ENCODE measurements around the gene GSTA5.
"Not testable (repeated sequence)": the region's sequence is repeated elsewhere in the genome, so short reads cannot be mapped to it uniquely, and the experiment has no call there.

GSTA5 gene

DNA sequence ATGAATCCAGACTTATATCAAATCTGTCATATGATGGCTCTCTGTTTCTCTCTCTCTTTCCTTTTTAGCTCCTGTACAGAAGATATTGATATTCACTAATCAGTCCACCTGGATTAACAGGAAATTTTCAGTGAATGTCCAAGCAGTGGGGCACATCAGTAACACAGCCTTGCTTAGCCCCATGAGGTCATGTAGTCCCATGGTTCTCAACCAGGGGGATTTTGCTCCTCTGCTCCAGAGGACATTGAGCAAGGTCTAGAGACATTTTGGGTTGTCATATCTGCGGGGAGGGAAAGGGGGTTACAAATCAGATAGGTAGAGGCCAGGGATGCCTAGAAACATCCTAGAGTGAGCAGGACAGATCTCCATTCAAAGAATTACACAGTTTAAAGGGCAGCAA, 37.8 kb downstream of the GSTA5 start:
- no peak for DNase-seq (ENCODE audit: low spot score)
- H3K4me3 ChIP-seq (ENCODE audit: severe bottlenecking) = no peak overlapping the region
- H3K27me3 ChIP-seq (ENCODE audit: insufficient read depth, poor library complexity, severe bottlenecking) = no peaks in the 10 kb centered on the region
- H3K4me1 ChIP-seq (ENCODE audit: insufficient read depth, poor library complexity, severe bottlenecking) = no peaks in the 10 kb centered on the region
- no peaks in the 10 kb centered on the region for H3K36me3 ChIP-seq (ENCODE audit: low read depth)
- ATAC-seq (ENCODE audit: low read depth) = no peak
- no peak overlapping the region for H3K27ac ChIP-seq (ENCODE audit: poor library complexity, severe bottlenecking)
- no peak for TF ChIP-seq CTCF (IDR thresholded peaks at IDR 0.05; ENCODE audit: poor library complexity, severe bottlenecking)
- no peaks in the 10 kb centered on the region for H3K9me3 ChIP-seq (ENCODE audit: severe bottlenecking)

DNA sequence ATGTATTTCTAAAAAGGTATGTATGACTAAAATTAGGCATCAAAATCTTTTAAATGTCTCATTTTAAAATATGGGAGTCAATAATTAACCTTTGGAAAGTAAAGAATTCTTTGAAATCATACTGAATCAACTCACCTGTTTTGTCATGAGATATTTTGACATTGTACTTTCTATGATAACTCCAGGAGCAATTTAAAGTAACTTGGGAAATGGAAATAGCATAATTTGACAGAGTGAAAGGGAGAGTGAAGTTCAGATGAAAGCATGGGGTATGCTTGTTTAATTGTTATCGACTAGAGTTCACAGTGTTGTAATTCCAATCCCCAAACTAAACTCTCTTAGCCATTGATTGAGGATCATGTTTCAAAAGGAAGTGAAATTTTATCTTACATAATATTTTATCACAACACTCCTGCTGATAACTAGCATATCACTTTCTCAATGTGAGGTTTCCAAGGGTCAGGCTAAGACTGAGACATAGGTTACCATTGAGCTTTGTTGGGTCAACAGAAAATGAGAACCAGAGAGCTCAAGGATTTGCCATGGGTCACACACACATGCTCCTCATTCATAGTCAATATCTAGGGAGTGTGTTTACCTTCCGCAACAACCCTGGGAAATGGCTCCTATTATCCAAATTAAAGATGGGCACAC, 39.3 kb downstream of the GSTA5 start:
- Histone ChIP-seq H3K4me1 (ENCODE audit: insufficient read depth, poor library complexity, severe bottlenecking) (no peaks in the 10 kb centered on the region), H3K27ac (ENCODE audit: poor library complexity, severe bottlenecking) (no peak overlapping the region), H3K4me3 (ENCODE audit: severe bottlenecking) (no peak overlapping the region), H3K9me3 (ENCODE audit: severe bottlenecking) (no peaks in the 10 kb centered on the region), H3K27me3 (ENCODE audit: insufficient read depth, poor library complexity, severe bottlenecking) (no peaks in the 10 kb centered on the region), H3K36me3 (ENCODE audit: low read depth) (no peaks in the 10 kb centered on the region)
- ATAC-seq (ENCODE audit: low read depth) (no peak), DNase-seq (ENCODE audit: low spot score) (no peak)
- TF ChIP-seq CTCF (IDR thresholded peaks at IDR 0.05; ENCODE audit: poor library complexity, severe bottlenecking) = no peak

GRCh38 chr6:52799272-52799671, 41.3 kb downstream of the GSTA5 start:
- ATAC-seq (ENCODE audit: low read depth); H3K9me3 ChIP-seq (ENCODE audit: severe bottlenecking): not testable (repeated sequence)

GRCh38 chr6:52794366-52794765, 46.2 kb downstream of the GSTA5 start:
- DNase-seq (ENCODE audit: low spot score) = not testable (repeated sequence)

More at GRCh38 chr6:52799272-52799671, 41.3 kb downstream of the GSTA5 start:
- H3K36me3 ChIP-seq (ENCODE audit: low read depth); H3K4me3 ChIP-seq (ENCODE audit: severe bottlenecking); H3K4me1 ChIP-seq (ENCODE audit: insufficient read depth, poor library complexity, severe bottlenecking); DNase-seq (ENCODE audit: low spot score); H3K27ac ChIP-seq (ENCODE audit: poor library complexity, severe bottlenecking); H3K27me3 ChIP-seq (ENCODE audit: insufficient read depth, poor library complexity, severe bottlenecking): not testable (repeated sequence)

GRCh38 chr6:52790861-52791260, 49.8 kb downstream of the GSTA5 start:
- Histone ChIP-seq H3K36me3 (ENCODE audit: low read depth) (no peaks in the 10 kb centered on the region), H3K27me3 (ENCODE audit: insufficient read depth, poor library complexity, severe bottlenecking) (no peaks in the 10 kb centered on the region), H3K9me3 (ENCODE audit: severe bottlenecking) (no peaks in the 10 kb centered on the region), H3K4me3 (ENCODE audit: severe bottlenecking) (no peak overlapping the region), H3K4me1 (ENCODE audit: insufficient read depth, poor library complexity, severe bottlenecking) (no peaks in the 10 kb centered on the region), H3K27ac (ENCODE audit: poor library complexity, severe bottlenecking) (no peak overlapping the region)
- no peak for ATAC-seq (ENCODE audit: low read depth)
- no peak for DNase-seq (ENCODE audit: low spot score)
- no peak for TF ChIP-seq CTCF (IDR thresholded peaks at IDR 0.05; ENCODE audit: poor library complexity, severe bottlenecking)

More at GRCh38 chr6:52794366-52794765, 46.2 kb downstream of the GSTA5 start:
- not testable (repeated sequence) for H3K9me3 ChIP-seq (ENCODE audit: severe bottlenecking); H3K27me3 ChIP-seq (ENCODE audit: insufficient read depth, poor library complexity, severe bottlenecking); H3K4me3 ChIP-seq (ENCODE audit: severe bottlenecking); H3K27ac ChIP-seq (ENCODE audit: poor library complexity, severe bottlenecking); H3K4me1 ChIP-seq (ENCODE audit: insufficient read depth, poor library complexity, severe bottlenecking); H3K36me3 ChIP-seq (ENCODE audit: low read depth); ATAC-seq (ENCODE audit: low read depth)

- H3K27me3 ChIP-seq (ENCODE audit: insufficient read depth, poor library complexity, severe bottlenecking); H3K4me1 ChIP-seq (ENCODE audit: insufficient read depth, poor library complexity, severe bottlenecking); DNase-seq (ENCODE audit: low spot score); H3K9me3 ChIP-seq (ENCODE audit: severe bottlenecking); H3K4me3 ChIP-seq (ENCODE audit: severe bottlenecking); H3K27ac ChIP-seq (ENCODE audit: poor library complexity, severe bottlenecking); ATAC-seq (ENCODE audit: low read depth); H3K36me3 ChIP-seq (ENCODE audit: low read depth): not testable (repeated sequence)
Observed at GRCh38 chr6:52789658-52790057, 51.0 kb downstream of the GSTA5 start.
